ENCODE data around the gene NEXN.
"Not testable (repeated sequence)": the region's sequence is repeated elsewhere in the genome, so short reads cannot be mapped to it uniquely, and the experiment has no call there.

The NEXN gene

GRCh38 chr1:77958391-77958790 is 70.0 kb downstream of the NEXN start:
- DNase-seq (ENCODE audit: extremely low read depth in 1 of 2, low read depth in 1 of 2): no peak

DNA sequence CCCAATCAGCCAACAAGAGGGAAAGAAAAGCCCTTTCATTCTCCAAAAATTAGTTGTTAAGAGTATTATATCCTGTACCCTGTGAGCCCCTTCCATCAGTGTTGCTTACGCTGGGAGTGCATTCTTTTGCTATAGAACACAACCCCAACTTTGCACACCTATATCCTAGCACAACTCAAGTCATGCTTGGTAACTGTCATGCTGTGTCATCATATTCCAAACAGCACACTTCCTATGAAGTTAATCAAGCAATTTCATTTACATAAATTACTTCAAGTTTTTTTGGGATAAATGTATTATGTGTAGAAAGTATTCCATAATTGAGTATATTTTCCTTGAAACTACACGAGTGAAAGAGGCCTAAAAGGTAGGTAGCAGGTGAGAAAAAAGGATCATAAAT is 70.4 kb downstream of the NEXN start:
- DNase-seq (ENCODE audit: extremely low read depth in 1 of 2, low read depth in 1 of 2): no peak

- DNase-seq (ENCODE audit: extremely low read depth in 1 of 2, low read depth in 1 of 2): no peak
These were observed 73.0 kb downstream of the NEXN start for GRCh38 chr1:77961392-77961791.

GRCh38 chr1:77966291-77966690 is 77.9 kb downstream of the NEXN start:
- no peak for DNase-seq (ENCODE audit: extremely low read depth in 1 of 2, low read depth in 1 of 2)

DNA sequence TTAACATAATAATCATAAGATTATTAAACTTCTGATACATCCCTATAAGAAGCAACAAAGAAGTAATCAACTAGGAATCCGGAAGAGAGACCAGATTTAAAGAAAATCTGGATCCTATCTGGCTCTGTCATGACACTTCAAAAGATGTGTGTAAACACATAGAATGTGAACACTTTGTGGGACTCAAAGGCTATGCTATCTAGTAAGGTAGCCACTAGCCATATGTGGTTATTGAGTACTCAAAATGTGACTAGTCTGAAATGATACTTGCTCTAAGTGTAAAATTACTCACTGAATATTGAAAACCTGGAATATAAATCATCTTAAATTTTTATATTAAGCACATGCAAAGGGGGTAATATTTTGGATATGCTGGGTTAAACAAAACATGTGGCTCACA is 81.8 kb downstream of the NEXN start:
- no peak for DNase-seq (ENCODE audit: extremely low read depth in 1 of 2, low read depth in 1 of 2)

- DNase-seq (ENCODE audit: extremely low read depth in 1 of 2, low read depth in 1 of 2): no peak
These were observed 83.7 kb downstream of the NEXN start for GRCh38 chr1:77972080-77972479.

DNA sequence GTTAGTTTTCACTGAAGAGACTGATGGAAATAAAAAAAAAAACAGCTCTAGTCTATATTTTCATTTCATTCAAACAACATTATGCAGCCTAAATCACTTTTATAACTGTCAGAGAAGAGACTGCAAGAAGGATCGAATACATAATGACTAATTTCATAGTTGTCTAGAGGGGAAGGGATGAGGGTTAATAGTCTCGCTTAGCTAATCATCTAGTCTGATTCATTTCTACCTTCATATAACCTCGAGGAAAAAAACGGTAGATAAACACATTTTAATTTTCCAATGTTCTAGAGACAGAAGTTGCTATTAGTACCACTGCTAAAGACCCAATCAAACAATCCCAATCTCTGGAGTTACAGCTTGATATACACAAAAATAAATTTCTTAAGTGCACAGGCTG is 87.0 kb downstream of the NEXN start:
- no peak for DNase-seq (ENCODE audit: extremely low read depth in 1 of 2, low read depth in 1 of 2)

GRCh38 chr1:77975907-77976306 is 87.5 kb downstream of the NEXN start:
- no peak for DNase-seq (ENCODE audit: extremely low read depth in 1 of 2, low read depth in 1 of 2)

DNA sequence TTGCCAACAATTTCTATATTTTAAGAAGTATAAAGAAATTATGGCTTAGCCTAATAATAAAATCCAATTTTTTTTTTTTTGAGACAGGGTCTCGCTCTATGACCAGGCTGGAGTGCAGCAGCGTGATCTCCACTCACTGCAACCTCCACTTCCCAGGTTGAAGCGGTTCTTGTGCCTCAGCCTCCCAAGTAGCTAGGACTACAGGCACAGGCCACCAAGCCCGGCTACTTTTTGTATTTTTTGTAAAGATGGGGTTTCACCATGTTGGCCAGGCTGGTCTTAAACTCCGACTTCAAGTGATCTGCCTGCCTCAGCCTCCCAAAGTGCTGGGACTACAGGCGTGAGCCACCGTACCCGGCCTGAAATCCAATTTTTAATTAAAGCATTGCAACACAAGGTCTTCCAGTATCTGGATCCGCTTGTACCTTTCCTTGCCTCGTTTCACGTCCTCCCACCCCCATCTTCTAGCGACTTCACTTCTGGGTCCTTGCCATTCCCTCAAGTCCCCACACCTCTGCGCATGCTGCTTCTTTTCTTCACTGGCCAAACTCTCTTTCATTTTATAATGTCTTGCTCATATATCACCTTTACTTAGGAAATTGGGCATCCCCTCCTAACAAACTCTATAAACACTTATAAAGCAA is 88.1 kb downstream of the NEXN start:
- DNase-seq (ENCODE audit: extremely low read depth in 1 of 2, low read depth in 1 of 2): no peak

DNA sequence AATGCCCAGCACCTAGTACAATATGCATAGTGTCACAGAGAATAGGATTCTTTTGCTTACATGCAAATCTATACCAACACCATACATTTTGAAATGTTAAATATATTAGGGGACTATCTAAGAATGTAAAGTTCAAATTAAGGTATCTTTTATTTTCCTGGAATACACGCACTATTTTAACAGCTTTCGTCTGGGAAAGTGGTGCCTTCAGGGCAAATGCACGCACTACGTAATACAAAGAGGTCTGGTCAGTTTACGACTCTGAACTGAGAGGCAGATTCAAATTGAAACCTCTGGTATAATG is 89.5 kb downstream of the NEXN start:
- DNase-seq (ENCODE audit: extremely low read depth in 1 of 2, low read depth in 1 of 2): no peak

DNA sequence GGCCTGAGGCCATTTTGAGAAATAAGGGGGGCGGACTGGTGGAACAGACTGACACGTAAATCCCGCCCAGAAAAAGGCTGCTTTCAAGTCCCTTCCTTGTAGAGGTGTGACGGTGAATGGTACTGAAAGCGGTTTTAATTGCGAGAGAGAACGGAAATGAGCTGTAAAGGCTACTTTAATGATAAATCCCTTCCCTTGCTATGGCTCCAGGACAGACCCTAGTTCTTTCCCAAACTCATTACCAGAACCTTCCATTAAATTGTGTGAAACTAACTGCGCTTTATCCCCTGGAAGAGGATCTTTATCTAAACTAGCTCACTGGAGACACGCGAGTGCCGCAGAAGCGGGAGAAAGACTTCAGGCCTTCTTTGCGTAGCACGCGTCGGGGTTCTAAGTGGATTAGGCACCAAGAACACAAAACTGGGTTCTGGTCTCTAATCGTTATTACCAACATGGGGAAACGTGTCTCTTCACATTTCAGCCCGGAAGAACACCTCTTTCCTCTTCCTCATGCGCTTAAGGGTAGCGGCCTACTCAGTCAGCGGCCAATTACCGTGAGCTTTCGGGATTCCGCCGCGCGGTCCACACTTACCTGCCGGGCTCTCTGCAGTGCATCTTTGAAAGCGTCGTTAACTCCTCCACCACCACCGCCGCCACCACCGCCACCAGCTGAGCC is 90.0 kb downstream of the NEXN start:
- DNase-seq (ENCODE audit: extremely low read depth in 1 of 2, low read depth in 1 of 2): peak in 1 of 2 donors; percentile 84

DNA sequence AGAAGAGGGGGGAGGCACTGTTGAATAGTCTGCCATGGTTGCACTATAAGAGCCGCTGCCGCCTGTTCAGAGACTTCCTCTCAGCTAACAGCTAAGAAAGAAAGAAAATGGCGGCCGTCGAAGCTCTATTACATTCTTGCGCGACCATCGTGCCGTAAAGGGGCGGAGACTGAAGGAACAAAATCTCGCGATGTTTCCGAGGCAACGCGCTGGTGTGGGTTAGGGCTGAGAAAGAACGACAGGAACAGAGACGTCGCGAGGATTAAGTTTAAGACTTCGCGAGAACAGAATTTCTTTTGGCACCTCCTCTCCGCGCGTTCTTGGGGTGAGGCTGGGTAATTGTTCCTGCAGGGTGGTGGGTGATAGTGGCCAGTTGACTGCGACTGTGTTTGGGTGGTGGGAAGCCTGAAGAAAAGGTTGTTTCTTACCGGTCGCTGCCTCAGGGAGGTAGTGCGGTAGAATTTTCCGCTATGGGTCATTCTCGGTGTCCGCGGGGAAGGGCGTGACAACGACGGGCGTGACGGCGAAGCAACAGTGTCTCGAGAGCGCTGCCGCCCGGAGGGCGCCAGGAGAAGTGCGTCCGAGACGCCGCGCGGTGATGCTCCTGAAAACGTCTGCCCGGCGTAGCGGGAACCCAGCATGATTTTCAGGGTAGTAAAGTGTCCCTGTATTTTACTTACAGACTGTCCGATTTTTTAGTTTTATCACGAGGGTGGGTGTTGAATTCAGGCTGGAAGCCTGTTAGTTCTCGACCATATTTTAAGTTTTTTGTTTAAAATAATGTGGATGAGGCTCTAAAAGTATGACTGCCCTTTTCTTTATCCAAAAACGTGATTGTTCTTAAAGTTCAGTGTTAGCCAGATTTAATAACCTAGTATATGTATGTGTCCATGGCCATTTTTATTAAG is 90.8 kb downstream of the NEXN start, which contains the start of gene FUBP1:
FUBP1 (minus strand) TSS at position 104 of the 908 bp plus-strand sequence; CDS start at position 36, 68 bp downstream.
- peak; percentile 83 to 91 for DNase-seq (ENCODE audit: extremely low read depth in 1 of 2, low read depth in 1 of 2)

DNA sequence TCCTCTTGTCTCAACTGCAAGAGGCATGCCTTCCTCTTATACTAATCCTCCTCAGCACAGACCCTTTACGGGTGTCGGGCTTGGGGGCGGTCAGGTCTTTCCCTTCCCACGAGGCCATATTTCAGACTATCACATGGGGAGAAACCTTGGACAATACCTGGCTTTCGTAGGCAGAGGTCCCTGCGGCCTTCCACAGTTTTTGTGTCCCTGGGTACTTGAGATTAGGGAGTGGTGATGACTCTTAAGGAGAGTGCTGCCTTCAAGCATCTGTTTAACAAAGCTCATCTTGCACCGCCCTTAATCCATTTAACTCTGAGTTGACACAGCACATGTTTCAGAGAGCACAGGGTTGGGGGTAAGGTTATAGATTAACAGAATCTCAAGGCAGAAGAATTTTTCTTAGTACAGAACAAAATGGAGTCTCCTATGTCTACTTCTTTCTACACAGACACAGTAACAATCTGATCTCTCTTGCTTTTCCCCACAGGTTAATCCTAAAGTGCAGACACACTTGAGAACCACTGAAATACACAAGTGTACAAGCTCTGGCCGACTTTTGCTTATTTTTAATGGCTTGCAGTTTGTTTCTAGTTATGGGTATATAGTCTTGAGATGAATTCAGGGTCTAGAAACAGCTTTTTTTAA is 95.0 kb downstream of the NEXN start:
- DNase-seq (ENCODE audit: extremely low read depth in 1 of 2, low read depth in 1 of 2): not testable (repeated sequence)

GRCh38 chr1:77983997-77984355 is 95.6 kb downstream of the NEXN start:
- DNase-seq (ENCODE audit: extremely low read depth in 1 of 2, low read depth in 1 of 2): no peak

- no peak for DNase-seq (ENCODE audit: extremely low read depth in 1 of 2, low read depth in 1 of 2)
These were observed 96.2 kb downstream of the NEXN start for GRCh38 chr1:77984629-77985028.

GRCh38 chr1:77986810-77987209 is 98.4 kb downstream of the NEXN start:
- no peak for DNase-seq (ENCODE audit: extremely low read depth in 1 of 2, low read depth in 1 of 2)

DNA sequence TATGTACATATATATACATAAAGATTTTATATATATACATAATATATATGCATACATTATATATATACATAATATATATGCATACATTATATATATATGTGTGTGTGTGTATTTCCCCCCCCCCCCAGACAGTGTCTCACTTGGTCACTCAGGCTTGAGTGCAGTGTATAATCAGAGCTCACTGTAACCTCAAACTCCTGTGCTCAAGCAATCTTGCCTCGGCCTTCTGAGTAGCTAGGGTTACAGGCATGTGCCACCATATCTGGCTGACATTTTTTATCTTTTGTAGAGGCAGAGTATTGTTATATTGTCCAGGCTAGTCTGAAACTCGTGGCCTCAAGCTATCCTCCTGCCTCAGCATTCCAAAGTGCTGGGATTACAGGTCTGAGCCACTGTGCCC is 99.5 kb downstream of the NEXN start:
- DNase-seq (ENCODE audit: extremely low read depth in 1 of 2, low read depth in 1 of 2): no peak

DNA sequence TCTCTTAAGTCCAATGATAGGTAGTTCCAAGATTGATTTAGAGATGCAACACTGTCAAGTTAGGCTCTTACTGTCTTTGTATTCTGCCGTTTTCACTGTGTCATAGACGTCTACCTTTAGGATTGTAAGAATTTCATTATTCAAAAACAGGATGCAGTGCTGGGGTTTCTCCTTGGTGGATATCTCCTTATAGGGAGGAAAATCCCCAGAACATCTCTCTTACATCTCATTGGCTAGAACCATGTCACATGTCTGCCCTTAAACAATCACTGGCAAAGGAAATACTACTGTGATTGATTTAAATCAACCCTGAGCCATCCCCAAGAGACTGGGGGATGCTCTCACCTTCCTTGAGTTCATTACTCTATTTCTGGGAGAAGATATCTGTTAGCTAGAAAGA is 101.3 kb downstream of the NEXN start:
- no peak for DNase-seq (ENCODE audit: extremely low read depth in 1 of 2, low read depth in 1 of 2)

GRCh38 chr1:77990629-77991204 is 102.3 kb downstream of the NEXN start:
- DNase-seq (ENCODE audit: extremely low read depth in 1 of 2, low read depth in 1 of 2): no peak

- DNase-seq (ENCODE audit: extremely low read depth in 1 of 2, low read depth in 1 of 2): no peak
These were observed 103.2 kb downstream of the NEXN start for GRCh38 chr1:77991638-77992037.

Measured in stimulated activated CD8-positive, alpha-beta memory T cell treated with anti-CD3 and anti-CD28 coated beads, Interleukin-7, amount 100 ng/mL, for 48 hours (primary cell).